RWPE1 (cell line): Measurements from ENCODE around the gene ZNF331.

Source experiments
- CTCF ChIA-PET: fragments of 350-600 bp; sonication (Branson Sonifier 250); formaldehyde crosslinking; extraction: SDS; loops from one replicate; lab custom pipeline; 2021; lab: Yijun Ruan, JAX
- POLR2A ChIA-PET: fragments of 400-600 bp; formaldehyde crosslinking; extraction: SDS; loops from one replicate; lab custom pipeline; 2020; ENCODE audit warnings: antibody characterized with exemption; ENCODE audit not compliant: low non-redundant PET; lab: Yijun Ruan, JAX
- DNase-seq: peaks from one replicate; pipeline ENCODE4 v3.0.0; 2012; ENCODE audit warnings: low spot score
- H3K27ac ChIP-seq: fragments of 450-650 bp; 2 replicates; pipeline ENCODE4 v1.5.1; 2017
- CTCF ChIP-seq: fragments of 450-650 bp; conservative IDR thresholded peaks from 2 replicates; pipeline ENCODE4 v1.5.1; 2017; ENCODE audit warnings: low read depth, mild to moderate bottlenecking

ZNF331 gene

DNA sequence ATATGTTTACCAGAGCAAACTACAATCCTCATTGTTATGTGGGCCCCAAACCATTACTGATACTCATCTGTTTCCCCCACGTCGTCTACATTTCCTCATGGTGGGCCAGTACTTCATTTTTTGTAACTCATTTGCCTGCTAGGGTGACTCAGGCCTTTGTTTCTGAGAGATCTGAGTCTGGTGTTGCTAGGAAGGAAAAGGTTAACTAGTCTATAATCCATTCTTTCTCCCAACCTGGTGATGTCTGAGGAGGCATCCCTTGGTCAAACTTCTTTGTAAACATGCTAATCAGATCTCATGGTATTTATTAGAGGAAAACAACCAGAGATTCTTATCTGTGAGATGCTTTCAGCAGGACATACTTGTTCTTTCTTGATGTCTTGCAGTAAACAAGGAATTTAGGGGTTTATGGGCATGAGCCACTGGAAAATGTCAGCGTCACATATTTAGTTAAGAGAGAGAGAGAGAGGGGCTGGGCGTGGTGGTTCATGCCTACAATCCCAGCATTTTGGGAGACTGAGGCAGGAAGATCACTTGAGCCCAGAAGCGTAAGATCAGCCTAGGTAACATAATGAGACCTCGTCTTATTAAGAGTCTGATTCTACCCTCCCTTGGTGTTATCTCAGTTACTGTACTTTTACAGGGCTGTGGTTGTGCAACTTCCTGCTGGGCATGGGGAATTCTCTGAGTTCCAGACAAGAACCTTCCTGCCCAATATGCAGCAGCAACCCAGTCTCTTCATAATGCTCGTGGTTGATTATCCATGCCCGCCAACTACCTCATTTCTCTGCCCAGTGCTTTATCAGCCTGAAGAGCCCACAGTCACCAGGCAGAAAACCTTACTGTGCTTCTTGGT, 84.2 kb downstream of the ZNF331 start:
- no peak for TF ChIP-seq CTCF
- H3K27ac ChIP-seq: no peak overlapping the region
- CTCF ChIA-PET: no interaction called here
- DNase-seq: peak; percentile 13
- POLR2A ChIA-PET: no interaction called here

DNA sequence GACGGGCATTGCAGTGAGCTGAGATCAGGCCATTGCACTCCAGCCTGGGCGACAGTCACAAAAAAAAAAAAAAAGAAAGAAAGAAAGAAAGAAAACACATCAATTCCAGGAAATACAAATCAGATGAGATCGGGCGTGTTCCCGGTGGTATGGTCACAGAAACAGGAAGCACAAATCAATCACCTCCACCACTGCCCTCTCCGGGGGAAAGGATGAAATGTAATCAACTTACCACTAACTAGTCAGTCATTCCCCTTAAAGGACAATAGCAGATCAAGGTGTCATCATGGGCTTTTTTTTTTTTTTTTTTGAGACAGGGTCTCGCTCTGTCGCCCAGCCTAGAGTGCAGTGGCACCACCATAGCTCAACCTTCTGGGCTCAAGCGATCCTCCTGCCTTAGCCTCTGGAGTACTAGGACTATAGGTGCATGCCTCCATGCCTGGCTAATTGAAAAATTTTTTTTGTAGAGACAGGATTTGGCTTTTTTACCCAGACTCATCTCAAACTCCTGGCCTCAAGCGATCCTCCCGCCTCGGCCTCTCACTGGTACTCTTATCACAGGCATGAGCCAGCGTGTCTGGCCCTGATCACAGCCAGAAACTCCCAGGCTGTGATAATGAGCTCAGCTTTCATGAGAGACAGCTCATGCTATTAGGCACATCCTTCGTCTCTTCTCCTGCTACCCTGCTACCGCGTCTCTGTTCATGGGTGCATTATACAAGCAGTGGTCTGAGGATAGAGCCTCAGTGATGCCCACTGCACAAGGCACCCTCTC, 87.0 kb downstream of the ZNF331 start:
- TF ChIP-seq CTCF: no peak
- no peak for DNase-seq
- H3K27ac ChIP-seq: no peak overlapping the region
- ChIA-PET POLR2A (no interaction called here), CTCF (no interaction called here)

GRCh38 chr19:53626486-53626885, 88.5 kb downstream of the ZNF331 start:
- TF ChIP-seq CTCF: no peak
- no peak overlapping the region for H3K27ac ChIP-seq
- CTCF ChIA-PET: no interaction called here
- DNase-seq: no peak
- POLR2A ChIA-PET: no interaction called here

- no peak overlapping the region for H3K27ac ChIP-seq
- no peak for DNase-seq
- ChIA-PET POLR2A (no interaction called here), CTCF (no interaction called here)
- no peak for TF ChIP-seq CTCF
Observed at GRCh38 chr19:53626976-53627375, 89.0 kb downstream of the ZNF331 start.
